ENCODE measurements around the gene NRXN2.

Gene NRXN2

GRCh38 chr11:64591257-64592233, 131.5 kb downstream of the NRXN2 start:
- H3K27me3 ChIP-seq (replicated peaks in 2 of 5; ENCODE audit: control insufficient read depth in 4 of 5, insufficient read depth in 5 of 5, low read length in 4 of 5): no peaks in the 10 kb centered on the region
- CTCF ChIA-PET: interaction anchor here (1.5 kb wide), 1 partner anchor 13 kb away, joined by 4 read pairs; no protein-coding TSS in a partner anchor
- no peaks in the 10 kb centered on the region for H3K4me1 ChIP-seq (ENCODE audit: control extremely low read depth in 1 of 4, control insufficient read depth in 4 of 4, insufficient read depth in 4 of 4, low read length in 3 of 4)
- WGBS (ENCODE audit: insufficient coverage): 95% methylated on average over 33 of the region's 36 CpGs
- POLR2A ChIA-PET: no interaction called here
- DNase-seq: no peak
- H3K4me3 ChIP-seq (ENCODE audit: control insufficient read depth in 1 of 7, extremely low read depth in 1 of 7, insufficient read depth in 4 of 7, low read depth in 2 of 7, low read length in 6 of 7): no peak overlapping the region
- H3K36me3 ChIP-seq (ENCODE audit: control insufficient read depth in 4 of 4, insufficient read depth in 4 of 4, low read length in 3 of 4): no peaks in the 10 kb centered on the region
- H3K9me3 ChIP-seq (ENCODE audit: control extremely low read depth in 1 of 5, control insufficient read depth in 4 of 5, insufficient read depth in 2 of 5, low read depth in 1 of 5, low read length in 4 of 5): peaks cover 0 to 8% (median 3%) of the 10 kb centered on the region in 5 experiments
- H3K27ac ChIP-seq (ENCODE audit: insufficient read depth in 1 of 2, low read depth in 1 of 2, low read length in 2 of 2, poor library complexity in 1 of 2, severe bottlenecking in 2 of 2): no peak overlapping the region

- Histone ChIP-seq H3K4me3 (ENCODE audit: control insufficient read depth in 1 of 7, extremely low read depth in 1 of 7, insufficient read depth in 4 of 7, low read depth in 2 of 7, low read length in 6 of 7) (no peak within 1 kb of the TSS), H3K27ac (ENCODE audit: insufficient read depth in 1 of 2, low read depth in 1 of 2, low read length in 2 of 2, poor library complexity in 1 of 2, severe bottlenecking in 2 of 2) (no peak within 1 kb of the TSS), H3K36me3 (ENCODE audit: control insufficient read depth in 4 of 4, insufficient read depth in 4 of 4, low read length in 3 of 4) (no peaks in the 10 kb centered on the region), H3K9me3 (ENCODE audit: control extremely low read depth in 1 of 5, control insufficient read depth in 4 of 5, insufficient read depth in 2 of 5, low read depth in 1 of 5, low read length in 4 of 5) (peaks cover 0 to 8% (median 3%) of the 10 kb centered on the region in 5 experiments), H3K27me3 (replicated peaks in 2 of 5; ENCODE audit: control insufficient read depth in 4 of 5, insufficient read depth in 5 of 5, low read length in 4 of 5) (no peaks in the 10 kb centered on the region), H3K4me1 (ENCODE audit: control extremely low read depth in 1 of 4, control insufficient read depth in 4 of 4, insufficient read depth in 4 of 4, low read length in 3 of 4) (no peaks in the 10 kb centered on the region)
- CTCF ChIA-PET: interaction anchor here (1.5 kb wide), 1 partner anchor 14 kb away, joined by 4 read pairs; no protein-coding TSS in a partner anchor
- no peak for DNase-seq
- POLR2A ChIA-PET: interaction anchor here (1.0 kb wide), 1 partner anchor 14 kb away, joined by 3 read pairs; no protein-coding TSS in a partner anchor
- 85% methylated on average over 14 of the region's 14 CpGs for WGBS (ENCODE audit: insufficient coverage)
These were observed 132.2 kb downstream of the NRXN2 start, which contains the start of gene SLC22A12 for GRCh38 chr11:64590763-64591221. Gene SLC22A12 (plus strand): TSS chr11:64591220. CDS start chr11:64591557, 337 bp downstream.

GRCh38 chr11:64588701-64589100, 134.3 kb downstream of the NRXN2 start:
- Histone ChIP-seq H3K36me3 (ENCODE audit: control insufficient read depth in 4 of 4, insufficient read depth in 4 of 4, low read length in 3 of 4) (no peaks in the 10 kb centered on the region), H3K27me3 (replicated peaks in 2 of 5; ENCODE audit: control insufficient read depth in 4 of 5, insufficient read depth in 5 of 5, low read length in 4 of 5) (no peaks in the 10 kb centered on the region), H3K27ac (ENCODE audit: insufficient read depth in 1 of 2, low read depth in 1 of 2, low read length in 2 of 2, poor library complexity in 1 of 2, severe bottlenecking in 2 of 2) (no peak overlapping the region), H3K4me1 (ENCODE audit: control extremely low read depth in 1 of 4, control insufficient read depth in 4 of 4, insufficient read depth in 4 of 4, low read length in 3 of 4) (no peaks in the 10 kb centered on the region), H3K4me3 (ENCODE audit: control insufficient read depth in 1 of 7, extremely low read depth in 1 of 7, insufficient read depth in 4 of 7, low read depth in 2 of 7, low read length in 6 of 7) (no peak overlapping the region), H3K9me3 (ENCODE audit: control extremely low read depth in 1 of 5, control insufficient read depth in 4 of 5, insufficient read depth in 2 of 5, low read depth in 1 of 5, low read length in 4 of 5) (peaks cover 0 to 6% (median 3%) of the 10 kb centered on the region in 5 experiments)
- no peak for DNase-seq
- ChIA-PET CTCF (no interaction called here), POLR2A (no interaction called here)
- no CpG with 5 or more reads among the region's 2 CpGs for WGBS (ENCODE audit: insufficient coverage)

GRCh38 chr11:64586366-64586765, 136.6 kb downstream of the NRXN2 start:
- CTCF ChIA-PET: no interaction called here
- H3K9me3 ChIP-seq (ENCODE audit: control extremely low read depth in 1 of 5, control insufficient read depth in 4 of 5, insufficient read depth in 2 of 5, low read depth in 1 of 5, low read length in 4 of 5): peaks cover 0 to 6% (median 3%) of the 10 kb centered on the region in 5 experiments
- H3K27ac ChIP-seq (ENCODE audit: insufficient read depth in 1 of 2, low read depth in 1 of 2, low read length in 2 of 2, poor library complexity in 1 of 2, severe bottlenecking in 2 of 2): no peak overlapping the region
- no peaks in the 10 kb centered on the region for H3K27me3 ChIP-seq (replicated peaks in 2 of 5; ENCODE audit: control insufficient read depth in 4 of 5, insufficient read depth in 5 of 5, low read length in 4 of 5)
- no peaks in the 10 kb centered on the region for H3K36me3 ChIP-seq (ENCODE audit: control insufficient read depth in 4 of 4, insufficient read depth in 4 of 4, low read length in 3 of 4)
- no peak for DNase-seq
- POLR2A ChIA-PET: no interaction called here
- H3K4me3 ChIP-seq (ENCODE audit: control insufficient read depth in 1 of 7, extremely low read depth in 1 of 7, insufficient read depth in 4 of 7, low read depth in 2 of 7, low read length in 6 of 7): no peak overlapping the region
- no peaks in the 10 kb centered on the region for H3K4me1 ChIP-seq (ENCODE audit: control extremely low read depth in 1 of 4, control insufficient read depth in 4 of 4, insufficient read depth in 4 of 4, low read length in 3 of 4)

GRCh38 chr11:64585150-64585549, 137.8 kb downstream of the NRXN2 start:
- Histone ChIP-seq H3K4me1 (ENCODE audit: control extremely low read depth in 1 of 4, control insufficient read depth in 4 of 4, insufficient read depth in 4 of 4, low read length in 3 of 4) (no peaks in the 10 kb centered on the region), H3K27me3 (replicated peaks in 2 of 5; ENCODE audit: control insufficient read depth in 4 of 5, insufficient read depth in 5 of 5, low read length in 4 of 5) (no peaks in the 10 kb centered on the region), H3K9me3 (ENCODE audit: control extremely low read depth in 1 of 5, control insufficient read depth in 4 of 5, insufficient read depth in 2 of 5, low read depth in 1 of 5, low read length in 4 of 5) (peaks cover 0 to 6% (median 3%) of the 10 kb centered on the region in 5 experiments), H3K36me3 (ENCODE audit: control insufficient read depth in 4 of 4, insufficient read depth in 4 of 4, low read length in 3 of 4) (no peaks in the 10 kb centered on the region), H3K27ac (ENCODE audit: insufficient read depth in 1 of 2, low read depth in 1 of 2, low read length in 2 of 2, poor library complexity in 1 of 2, severe bottlenecking in 2 of 2) (no peak overlapping the region), H3K4me3 (ENCODE audit: control insufficient read depth in 1 of 7, extremely low read depth in 1 of 7, insufficient read depth in 4 of 7, low read depth in 2 of 7, low read length in 6 of 7) (no peak overlapping the region)
- no peak for DNase-seq
- ChIA-PET POLR2A (no interaction called here), CTCF (no interaction called here)
- 55% methylated on average over 4 of the region's 8 CpGs for WGBS (ENCODE audit: insufficient coverage)

- H3K27me3 ChIP-seq (replicated peaks in 2 of 5; ENCODE audit: control insufficient read depth in 4 of 5, insufficient read depth in 5 of 5, low read length in 4 of 5): peaks cover 0 to 1% (median 0%) of the 10 kb centered on the region in 5 experiments
- 93% methylated on average over 28 of the region's 28 CpGs for WGBS (ENCODE audit: insufficient coverage)
- ChIA-PET CTCF (interaction anchor here (0.9 to 1.3 kb wide), 2 partner anchors 69 to 134 kb away, joined by 3 to 5 read pairs; no protein-coding TSS in a partner anchor), POLR2A (no interaction called here)
- no peak for DNase-seq
- H3K9me3 ChIP-seq (ENCODE audit: control extremely low read depth in 1 of 5, control insufficient read depth in 4 of 5, insufficient read depth in 2 of 5, low read depth in 1 of 5, low read length in 4 of 5): peaks cover 0 to 3% (median 0%) of the 10 kb centered on the region in 5 experiments
- H3K36me3 ChIP-seq (ENCODE audit: control insufficient read depth in 4 of 4, insufficient read depth in 4 of 4, low read length in 3 of 4): no peaks in the 10 kb centered on the region
- no peak overlapping the region for H3K27ac ChIP-seq (ENCODE audit: insufficient read depth in 1 of 2, low read depth in 1 of 2, low read length in 2 of 2, poor library complexity in 1 of 2, severe bottlenecking in 2 of 2)
- no peak overlapping the region for H3K4me3 ChIP-seq (ENCODE audit: control insufficient read depth in 1 of 7, extremely low read depth in 1 of 7, insufficient read depth in 4 of 7, low read depth in 2 of 7, low read length in 6 of 7)
- H3K4me1 ChIP-seq (ENCODE audit: control extremely low read depth in 1 of 4, control insufficient read depth in 4 of 4, insufficient read depth in 4 of 4, low read length in 3 of 4): no peaks in the 10 kb centered on the region
These were observed 139.4 kb downstream of the NRXN2 start for GRCh38 chr11:64583296-64584262.
